OCI-LY3 (cell line): ENCODE results near the gene HSD17B11.
"Not testable (repeated sequence)": the region's sequence is repeated elsewhere in the genome, so short reads cannot be mapped to it uniquely, and the experiment has no call there.

ENCODE experiments used
- H2AFZ ChIP-seq: fragments of 200-600, 300-600 bp; shearing (Covaris generic); 2 replicates; pipeline ENCODE4 v1.6.0; 2014; ENCODE audit warnings: antibody characterized with exemption, low read depth, low read length
- H3K27ac ChIP-seq: fragments of 200-600, 300-600 bp; sonication (generic); 2 replicates; pipeline ENCODE4 v1.5.1; 2014; ENCODE audit warnings: mild to moderate bottlenecking, low read length, moderate library complexity, mixed read lengths
- H3K27me3 ChIP-seq: fragments of 200-600, 300-600 bp; sonication (generic); 2 replicates; pipeline ENCODE4 v1.6.1; 2014; ENCODE audit warnings: low read depth, low read length, mixed read lengths
- H3K36me3 ChIP-seq: fragments of 200-600, 300-600 bp; sonication (generic); replicated peaks from 2 replicates; pipeline ENCODE3; 2014; ENCODE audit warnings: low read depth, low read length, mixed read lengths
- H3K4me1 ChIP-seq: fragments of 300-600, 200-600 bp; sonication (generic); 2 replicates; pipeline ENCODE4 v1.6.1; 2014; ENCODE audit warnings: low read length, mixed read lengths
- H3K4me2 ChIP-seq: fragments of 200-600, 300-600 bp; sonication (generic); 2 replicates; pipeline ENCODE4 v1.6.1; 2014; ENCODE audit warnings: low read length, mixed read lengths
- H3K4me3 ChIP-seq: fragments of 300-600, 200-600 bp; sonication (generic); 2 replicates; pipeline ENCODE4 v1.5.1; 2014; ENCODE audit warnings: antibody characterized with exemption, mild to moderate bottlenecking, low read length, moderate library complexity
- H3K79me2 ChIP-seq: fragments of 300-600, 200-600 bp; shearing (Covaris generic); 2 replicates; pipeline ENCODE4 v1.6.1; 2014; ENCODE audit warnings: mild to moderate bottlenecking, low read length, mixed read lengths
- H3K9ac ChIP-seq: fragments of 300-600, 200-600 bp; shearing (Covaris generic); 2 replicates; pipeline ENCODE4 v1.6.0; 2014; ENCODE audit warnings: mild to moderate bottlenecking, low read length, moderate library complexity
- H3K9me3 ChIP-seq: fragments of 200-600, 300-600 bp; shearing (Covaris generic); 2 replicates; pipeline ENCODE4 v1.6.1; 2014; ENCODE audit warnings: low read length, mixed read lengths; ENCODE audit not compliant: insufficient read depth
- H4K20me1 ChIP-seq: fragments of 200-600, 300-600 bp; sonication (generic); 2 replicates; pipeline ENCODE4 v1.6.1; 2016; ENCODE audit warnings: low read length, mixed read lengths; ENCODE audit not compliant: insufficient read depth
- EZH2phosphoT487 ChIP-seq: fragments of 200-600 bp; shearing (Covaris generic); IDR thresholded peaks from 2 replicates; pipeline ENCODE4 v1.6.1; 2018; ENCODE audit warnings: antibody characterized with exemption, mixed run types, low read depth
- TF ChIP-seq, protein P1 (sequence below): fragments of 200-600, 300-600 bp; sonication (generic); IDR thresholded peaks from 2 replicates; pipeline ENCODE4 v1.5.1; 2014; ENCODE audit warnings: antibody characterized with exemption, low read length, low read depth

The HSD17B11 gene

DNA sequence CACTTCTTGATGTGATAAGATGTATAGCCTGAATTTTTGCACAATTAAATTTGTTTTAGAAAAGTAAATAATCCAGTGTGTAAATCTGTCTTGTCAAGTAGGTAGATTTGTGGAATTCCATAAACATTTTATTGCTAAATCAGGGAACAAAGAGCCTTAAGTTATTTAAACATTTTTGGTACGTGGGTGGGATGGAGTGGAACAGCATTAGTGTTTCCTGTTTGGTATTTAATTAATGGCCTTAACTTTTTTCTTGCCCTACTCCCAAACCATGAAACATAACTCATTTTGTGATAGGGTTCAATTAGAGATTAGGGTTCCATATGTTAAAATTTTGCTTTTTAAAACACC lies 36.5 kb upstream of the HSD17B11 start:
- Histone ChIP-seq H3K9me3 (no peaks in the 10 kb centered on the region), H3K27ac (no peak overlapping the region), H3K4me1 (peaks cover 6% of the 10 kb centered on the region), H3K4me3 (no peak overlapping the region), H3K4me2 (no peak overlapping the region), H3K79me2 (peaks cover 64% of the 10 kb centered on the region), H3K9ac (no peak overlapping the region), H2AFZ (no peak overlapping the region), H3K27me3 (no peaks in the 10 kb centered on the region), H4K20me1 (no peaks in the 10 kb centered on the region), H3K36me3 (no peaks in the 10 kb centered on the region)
- TF ChIP-seq, protein P1, sequence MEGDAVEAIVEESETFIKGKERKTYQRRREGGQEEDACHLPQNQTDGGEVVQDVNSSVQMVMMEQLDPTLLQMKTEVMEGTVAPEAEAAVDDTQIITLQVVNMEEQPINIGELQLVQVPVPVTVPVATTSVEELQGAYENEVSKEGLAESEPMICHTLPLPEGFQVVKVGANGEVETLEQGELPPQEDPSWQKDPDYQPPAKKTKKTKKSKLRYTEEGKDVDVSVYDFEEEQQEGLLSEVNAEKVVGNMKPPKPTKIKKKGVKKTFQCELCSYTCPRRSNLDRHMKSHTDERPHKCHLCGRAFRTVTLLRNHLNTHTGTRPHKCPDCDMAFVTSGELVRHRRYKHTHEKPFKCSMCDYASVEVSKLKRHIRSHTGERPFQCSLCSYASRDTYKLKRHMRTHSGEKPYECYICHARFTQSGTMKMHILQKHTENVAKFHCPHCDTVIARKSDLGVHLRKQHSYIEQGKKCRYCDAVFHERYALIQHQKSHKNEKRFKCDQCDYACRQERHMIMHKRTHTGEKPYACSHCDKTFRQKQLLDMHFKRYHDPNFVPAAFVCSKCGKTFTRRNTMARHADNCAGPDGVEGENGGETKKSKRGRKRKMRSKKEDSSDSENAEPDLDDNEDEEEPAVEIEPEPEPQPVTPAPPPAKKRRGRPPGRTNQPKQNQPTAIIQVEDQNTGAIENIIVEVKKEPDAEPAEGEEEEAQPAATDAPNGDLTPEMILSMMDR: no peak
- TF ChIP-seq EZH2phosphoT487: no peak

DNA sequence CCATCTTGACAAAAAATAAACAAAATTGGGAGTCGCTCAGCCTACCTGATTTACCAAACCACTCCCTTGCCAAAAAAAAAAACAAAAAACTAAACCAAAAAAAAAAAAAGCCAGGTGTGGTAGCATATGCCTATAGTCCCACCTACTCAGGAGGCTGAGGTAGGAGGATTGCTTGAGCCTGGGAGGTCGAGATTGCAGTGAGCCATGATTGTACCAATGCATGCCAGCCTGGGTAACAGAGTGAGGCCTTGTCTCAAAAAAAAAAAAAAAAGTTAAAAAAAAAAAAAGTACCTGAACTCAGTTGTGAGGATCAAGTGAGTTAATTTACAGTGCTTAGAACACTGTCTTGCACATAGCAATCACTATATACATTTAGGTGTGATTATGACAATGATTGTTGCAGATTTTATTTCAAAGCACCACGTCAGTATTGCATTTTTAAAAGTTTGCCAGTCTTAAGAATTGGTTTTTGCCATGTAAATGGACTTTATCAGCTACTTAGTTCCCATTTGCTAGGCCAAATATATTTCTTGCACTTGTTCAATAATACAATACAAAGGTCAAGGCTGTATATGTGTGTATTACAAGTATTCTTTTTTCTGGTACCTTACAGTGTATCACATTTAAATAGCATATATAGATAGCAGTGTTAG lies 36.0 kb upstream of the HSD17B11 start:
- TF ChIP-seq, protein P1: no peak
- TF ChIP-seq EZH2phosphoT487: no peak
- H3K9me3 ChIP-seq: no peaks in the 10 kb centered on the region
- no peaks in the 10 kb centered on the region for H4K20me1 ChIP-seq
- H3K4me3 ChIP-seq: no peak overlapping the region
- H3K36me3 ChIP-seq: no peaks in the 10 kb centered on the region
- no peak overlapping the region for H3K27ac ChIP-seq
- H3K4me2 ChIP-seq: no peak overlapping the region
- peaks cover 6% of the 10 kb centered on the region for H3K4me1 ChIP-seq
- H3K9ac ChIP-seq: no peak overlapping the region
- peaks cover 60% of the 10 kb centered on the region for H3K79me2 ChIP-seq
- H2AFZ ChIP-seq: no peak overlapping the region
- no peaks in the 10 kb centered on the region for H3K27me3 ChIP-seq

- H3K27ac ChIP-seq: no peak overlapping the region
- no peaks in the 10 kb centered on the region for H4K20me1 ChIP-seq
- peaks cover 9% of the 10 kb centered on the region for H3K4me1 ChIP-seq
- no peaks in the 10 kb centered on the region for H3K27me3 ChIP-seq
- H3K4me2 ChIP-seq: no peak overlapping the region
- H3K36me3 ChIP-seq: no peaks in the 10 kb centered on the region
- no peak for TF ChIP-seq EZH2phosphoT487
- TF ChIP-seq, protein P1: no peak
- H3K9ac ChIP-seq: no peak overlapping the region
- H2AFZ ChIP-seq: no peak overlapping the region
- H3K9me3 ChIP-seq: no peaks in the 10 kb centered on the region
- peaks cover 51% of the 10 kb centered on the region for H3K79me2 ChIP-seq
- no peak overlapping the region for H3K4me3 ChIP-seq
Observed at GRCh38 chr4:87425711-87426110, 34.7 kb upstream of the HSD17B11 start.

DNA sequence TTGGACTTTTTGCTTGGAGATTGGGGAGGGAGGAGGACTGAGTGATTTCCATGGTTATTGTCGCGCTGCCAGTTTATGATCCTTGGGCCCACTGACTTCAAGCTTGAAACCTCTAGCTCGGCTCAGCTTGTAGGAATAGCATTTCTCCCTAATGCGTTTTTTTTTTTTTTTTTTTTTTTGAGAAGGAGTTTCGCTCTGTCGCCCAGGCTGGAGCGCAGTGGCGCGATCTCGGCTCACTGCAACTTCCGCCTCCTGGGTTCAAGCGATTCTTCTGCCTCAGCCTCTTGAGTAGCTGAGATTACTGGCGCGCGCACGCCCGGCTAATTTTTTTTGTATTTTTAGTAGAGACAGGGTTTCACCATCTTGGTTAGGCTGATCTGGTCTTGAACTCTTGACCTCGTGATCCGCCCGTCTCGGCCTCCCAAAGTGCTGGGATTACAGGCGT lies 33.1 kb upstream of the HSD17B11 start:
- not testable (repeated sequence) for H4K20me1 ChIP-seq, H3K27ac ChIP-seq, H3K9ac ChIP-seq, H2AFZ ChIP-seq, H3K27me3 ChIP-seq, H3K9me3 ChIP-seq, H3K4me1 ChIP-seq, H3K36me3 ChIP-seq
- Histone ChIP-seq H3K4me3 (peak overlapping the region; percentile 86), H3K4me2 (peak overlapping the region; percentile 77), H3K79me2 (peaks cover 41% of the 10 kb centered on the region)
